Cardiac septum (tissue), 1 donor: ENCODE results near the gene NPFFR1. TPM values are rescaled to one million over a fixed set of nuclear protein-coding genes. Genes with fewer than 3 reads are reported as not detected.
"Not testable (repeated sequence)": the region's sequence is repeated elsewhere in the genome, so short reads cannot be mapped to it uniquely, and the experiment has no call there.

ENCODE experiments used
- DNase-seq: peaks from one replicate; pipeline ENCODE4 v3.0.0-alpha.2; 2020; ENCODE audit warnings: low spot score
- intact Hi-C: fragments of 100-400 bp; cut with DNase I; formaldehyde crosslinking; loops from one replicate; pipeline ENCODE4 v1.14.0; 2022
- total RNA-seq: library from RNA; stranded (reverse); fragmentation: NEBNext Ultra II Directional; extraction: Animal tissue kit (Norgen Biotek cat#: 25700); gene quantifications from one replicate; pipeline ENCODE4 v1.2.1, GENCODE V29; 2021
- donor health status: DM: no; HTN: no; CAD: no.

NPFFR1 gene
- total RNA-seq, 1 donor from 2014 or later, result not detected

DNA sequence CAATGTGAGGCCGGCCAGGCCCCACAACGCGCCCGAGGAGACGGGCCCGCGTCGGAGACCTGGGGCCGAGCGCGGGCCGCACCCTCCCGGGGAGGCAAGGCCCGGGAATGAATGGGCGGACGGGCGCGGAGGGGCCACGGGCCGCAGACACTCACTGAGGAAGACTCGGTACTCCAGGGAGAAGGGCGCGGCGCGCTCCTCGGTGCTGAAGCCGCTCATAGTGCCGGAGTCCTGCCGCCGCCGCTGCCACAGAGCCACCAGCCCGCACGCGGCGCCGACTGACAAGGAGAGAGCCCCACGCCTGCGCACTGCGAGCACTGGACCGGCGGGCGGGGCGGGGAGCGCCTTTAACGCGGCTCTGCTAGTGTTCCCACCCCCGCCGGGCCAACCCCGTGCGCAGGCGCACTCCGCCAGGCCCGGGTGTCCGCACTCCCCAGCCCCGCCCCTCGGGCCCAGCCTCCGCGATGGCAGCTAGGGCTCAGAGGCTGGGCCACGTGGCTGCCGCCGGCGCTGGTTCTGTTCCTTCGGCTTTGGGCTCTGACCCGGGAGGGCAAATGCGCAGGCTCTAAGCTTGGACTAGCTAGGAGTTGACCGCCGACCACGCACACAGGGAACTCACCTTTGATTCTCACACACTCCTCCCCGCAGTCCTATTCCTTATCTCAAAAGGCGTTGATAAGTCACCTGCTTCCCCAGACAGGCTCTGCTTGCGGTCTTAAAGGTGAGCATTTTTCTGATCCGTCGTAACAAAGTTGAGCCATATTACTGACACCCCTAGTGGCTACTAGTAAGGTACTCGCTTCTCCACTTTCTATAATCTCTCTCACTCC lies 50.5 kb downstream of the NPFFR1 start, which contains the start of gene PPA1:
Gene PPA1 (minus strand): TSS at position 321 of the 830 bp plus-strand sequence. CDS start 102 bp downstream, at position 219.
- intact Hi-C loops, result loop anchor here (5.0 kb wide), 2 partner anchors 114 to 149 kb away; partner anchors contain the start of gene LRRC20
- DNase-seq, result peak; percentile 99

- DNase-seq, result no peak
- intact Hi-C loops, result loop anchor here (5.0 kb wide), 2 partner anchors 115 to 150 kb away; partner anchors contain the start of gene LRRC20
Measured at GRCh38 chr10:70232859-70233108, 51.0 kb downstream of the NPFFR1 start.

- intact Hi-C loops, result loop anchor here (5.0 kb wide), 2 partner anchors 115 to 150 kb away; partner anchors contain the start of gene LRRC20
- DNase-seq, result no peak
Measured at GRCh38 chr10:70232155-70232858, 51.5 kb downstream of the NPFFR1 start.

DNA sequence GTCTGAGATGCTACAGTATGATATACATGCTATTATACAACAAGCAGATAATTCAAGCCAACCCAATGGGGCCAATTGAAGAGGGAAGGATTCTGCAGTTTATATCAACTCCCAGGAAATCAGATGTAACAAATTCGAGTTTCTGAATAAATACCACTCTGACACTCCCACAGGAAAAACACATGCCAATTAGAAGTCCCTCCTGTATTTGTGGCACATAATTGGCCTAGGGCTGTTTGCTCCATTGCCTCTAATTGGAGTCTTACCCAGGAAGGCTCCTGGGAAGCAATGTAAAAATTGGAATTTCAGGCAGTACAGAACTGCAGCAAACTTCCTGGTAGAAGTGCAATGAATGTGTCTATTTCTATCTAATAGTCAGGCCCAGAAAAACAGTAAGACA lies 55.3 kb downstream of the NPFFR1 start:
- intact Hi-C loops, result loop anchor here (10.0 kb wide), 1 partner anchor 46 kb away; no protein-coding TSS in a partner anchor
- no peak for DNase-seq

DNA sequence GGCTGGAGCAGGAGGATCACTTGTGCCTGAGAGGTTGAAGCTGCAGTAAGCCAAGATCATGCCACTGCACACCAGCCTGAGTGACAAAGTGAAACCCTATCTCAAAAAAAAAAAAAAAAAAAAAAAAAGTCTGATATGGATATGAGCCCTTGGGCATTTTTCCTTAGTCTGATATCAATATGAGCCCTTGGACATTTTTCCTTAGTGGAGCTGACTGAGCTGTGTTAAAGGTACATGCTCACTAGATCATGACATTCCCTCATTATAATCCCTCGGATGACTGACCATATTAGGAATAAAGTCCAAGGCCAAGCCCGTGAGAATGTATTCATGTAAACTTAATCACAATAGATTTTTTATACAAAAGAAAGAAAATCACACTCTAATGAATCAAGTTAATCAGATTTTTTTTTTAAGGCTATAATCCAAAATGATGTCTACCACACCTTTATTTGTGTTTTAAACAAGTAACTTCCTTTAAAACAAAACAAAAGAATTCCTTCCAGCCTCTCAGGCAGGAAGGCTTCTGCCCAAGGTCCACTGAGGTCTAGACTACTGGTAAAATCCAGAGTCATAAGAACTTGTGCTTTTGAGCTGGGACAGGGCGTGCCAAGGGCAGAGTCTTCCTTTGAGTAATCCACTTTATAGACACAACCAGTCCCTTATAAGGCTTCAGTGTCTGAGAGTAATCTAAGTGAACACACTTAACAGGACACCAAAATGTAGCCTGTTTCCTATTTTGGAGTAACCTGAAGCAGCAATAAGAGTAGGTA lies 56.1 kb downstream of the NPFFR1 start:
- intact Hi-C loops, result loop anchor here (10.0 kb wide), 1 partner anchor 47 kb away; no protein-coding TSS in a partner anchor
- DNase-seq, result no peak

DNA sequence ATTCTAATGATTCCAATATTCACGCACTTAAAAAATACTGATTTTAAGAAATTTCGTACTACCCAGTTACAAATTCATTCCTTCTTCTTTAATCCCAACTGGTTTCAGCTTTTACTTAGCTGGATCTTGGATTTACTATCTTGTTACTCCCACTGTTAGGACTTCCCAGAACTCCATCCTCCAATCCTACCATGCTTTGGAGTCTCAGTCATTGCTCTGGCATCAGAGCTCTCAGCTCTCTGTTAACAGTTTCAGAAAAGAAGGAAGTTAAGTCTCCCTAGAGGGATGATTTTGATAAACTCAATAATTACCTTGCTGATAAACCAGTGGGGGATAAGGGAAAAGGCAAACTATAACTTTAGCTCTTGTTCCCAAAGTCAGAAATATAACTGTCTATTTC lies 60.1 kb downstream of the NPFFR1 start:
- intact Hi-C loops, result loop anchor here (10.0 kb wide), 1 partner anchor 51 kb away; no protein-coding TSS in a partner anchor
- no peak for DNase-seq

DNA sequence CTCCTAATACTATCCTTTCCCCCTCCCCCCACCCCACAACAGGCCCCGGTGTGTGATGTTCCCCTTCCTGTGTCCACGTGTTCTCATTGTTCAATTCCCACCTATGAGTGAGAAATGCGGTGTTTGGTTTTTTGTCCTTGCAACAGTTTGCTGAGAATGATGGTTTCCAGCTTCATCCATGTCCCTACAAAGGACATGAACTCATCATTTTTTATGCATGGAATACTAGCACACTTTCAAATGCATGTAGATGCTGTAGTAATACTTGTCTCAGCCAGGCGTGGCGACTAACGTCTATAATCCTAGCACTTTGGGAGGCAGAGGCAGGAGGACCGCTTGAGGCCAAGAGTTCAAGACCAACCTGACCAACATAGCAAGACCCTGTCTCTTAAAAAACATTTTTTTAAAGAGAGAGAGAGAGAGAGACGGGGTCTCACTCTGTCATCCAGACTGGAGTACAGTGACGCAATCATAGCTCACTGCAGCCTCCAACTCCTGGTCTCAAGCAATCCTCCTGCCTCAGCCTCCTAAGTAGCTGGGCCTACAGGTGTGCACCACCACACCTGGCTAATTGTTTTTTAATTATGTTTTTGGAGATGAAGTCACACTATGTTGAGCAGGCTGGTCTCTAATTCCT lies 60.9 kb downstream of the NPFFR1 start:
- intact Hi-C loops, result loop anchor here (1.0 to 10.0 kb wide), 2 partner anchors 52 to 141 kb away; no protein-coding TSS in a partner anchor
- not testable (repeated sequence) for DNase-seq

DNA sequence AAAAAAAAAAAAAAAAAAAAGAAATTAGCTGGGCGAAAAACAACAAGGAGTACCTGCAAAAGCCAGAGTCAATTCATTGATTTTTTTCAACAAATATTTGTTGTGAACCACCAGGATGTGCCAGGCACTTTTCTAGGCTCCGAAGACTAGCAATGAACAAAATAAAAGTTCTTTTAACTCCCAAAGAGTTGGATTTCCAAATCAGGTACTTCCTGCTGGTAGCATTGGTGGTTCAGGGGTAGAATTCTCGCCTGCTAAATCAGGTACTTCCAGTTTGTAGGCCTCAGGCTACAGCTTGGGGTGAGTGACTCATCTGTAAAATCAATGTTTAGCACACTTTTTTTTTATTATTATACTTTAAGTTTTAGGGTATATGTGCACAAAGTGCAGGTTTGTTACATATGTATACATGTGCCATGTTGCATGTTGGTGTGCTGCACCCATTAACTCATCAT lies 61.4 kb downstream of the NPFFR1 start:
- no peak for DNase-seq
- intact Hi-C loops, result loop anchor here (1.0 to 10.0 kb wide), 2 partner anchors 52 to 142 kb away; no protein-coding TSS in a partner anchor

DNA sequence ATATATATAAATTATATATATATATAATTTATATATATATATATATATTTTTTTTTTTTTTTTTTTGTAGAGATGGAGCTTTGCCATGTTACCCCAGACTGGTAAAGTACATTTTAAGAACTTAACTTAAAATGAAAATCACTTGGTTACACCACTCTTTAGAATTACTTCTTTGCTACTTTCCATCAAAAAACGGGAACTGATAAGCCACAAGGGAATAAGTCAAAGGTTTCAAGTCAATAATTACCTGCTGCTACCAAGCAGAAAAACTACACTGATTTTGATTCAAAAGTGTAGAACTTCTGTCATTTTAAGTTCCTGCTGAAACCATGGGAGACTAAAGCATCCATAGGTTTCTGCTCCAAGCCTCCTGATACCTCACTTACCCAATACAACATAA lies 62.8 kb downstream of the NPFFR1 start:
- DNase-seq, result no peak
- intact Hi-C loops, result loop anchor here (10.0 kb wide), 1 partner anchor 54 kb away; no protein-coding TSS in a partner anchor

DNA sequence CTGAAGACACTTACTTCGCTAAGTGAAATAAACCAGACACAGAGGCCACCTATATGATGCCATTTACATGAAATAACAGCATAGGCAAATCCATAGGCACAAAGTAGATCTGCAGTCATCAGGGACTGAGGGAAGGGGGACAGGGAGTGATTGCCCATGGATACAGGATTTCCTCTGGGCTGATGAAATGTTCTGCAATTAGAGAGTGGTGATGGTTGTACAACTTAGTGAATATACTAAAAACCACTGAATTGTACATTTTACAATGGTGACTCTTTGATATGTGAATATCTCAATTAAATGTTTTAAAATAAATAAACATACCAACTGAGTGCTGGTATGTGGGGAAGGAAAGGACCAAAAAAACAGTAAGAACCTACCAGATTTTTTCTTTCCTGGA lies 70.9 kb downstream of the NPFFR1 start:
- no peak for DNase-seq
- intact Hi-C loops, result no loop called here

DNA sequence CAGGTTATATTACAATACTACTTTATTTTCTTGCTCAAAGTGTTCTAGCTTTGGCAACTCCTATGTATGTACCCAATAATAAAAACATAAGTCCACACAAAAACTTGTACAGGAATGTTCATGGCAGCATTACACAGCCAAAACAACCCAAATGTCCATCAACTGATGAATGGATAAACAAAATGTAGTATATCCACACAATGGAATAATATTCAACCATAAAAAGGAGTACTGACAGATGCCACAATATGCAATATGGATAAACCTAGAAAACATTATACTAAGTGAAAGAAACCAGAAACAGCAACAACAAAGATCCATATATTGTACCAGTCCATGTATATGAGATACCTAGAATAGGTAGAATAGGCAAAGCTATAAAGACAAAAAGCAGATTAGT lies 71.5 kb downstream of the NPFFR1 start:
- intact Hi-C loops, result no loop called here
- no peak for DNase-seq

DNA sequence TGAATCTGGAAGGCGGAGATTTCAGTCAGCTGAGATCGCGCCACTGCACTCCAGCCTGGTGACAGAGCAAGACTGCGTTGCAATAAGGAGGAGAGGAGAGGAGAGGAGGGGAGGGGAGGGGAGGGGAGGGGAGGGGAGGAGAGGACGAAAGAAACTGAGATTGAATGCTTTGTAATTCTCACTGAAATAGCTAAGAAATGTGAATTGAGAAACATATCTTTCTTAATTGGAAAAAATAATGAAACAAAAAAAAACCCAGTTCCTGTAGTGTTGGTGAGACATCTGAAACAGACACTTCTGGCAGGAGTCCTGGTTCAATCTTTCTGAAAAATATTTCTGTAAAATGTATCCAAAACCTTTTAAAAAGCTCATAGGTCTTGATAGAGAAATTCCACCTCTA lies 77.0 kb downstream of the NPFFR1 start:
- DNase-seq, result no peak
- intact Hi-C loops, result no loop called here

DNA sequence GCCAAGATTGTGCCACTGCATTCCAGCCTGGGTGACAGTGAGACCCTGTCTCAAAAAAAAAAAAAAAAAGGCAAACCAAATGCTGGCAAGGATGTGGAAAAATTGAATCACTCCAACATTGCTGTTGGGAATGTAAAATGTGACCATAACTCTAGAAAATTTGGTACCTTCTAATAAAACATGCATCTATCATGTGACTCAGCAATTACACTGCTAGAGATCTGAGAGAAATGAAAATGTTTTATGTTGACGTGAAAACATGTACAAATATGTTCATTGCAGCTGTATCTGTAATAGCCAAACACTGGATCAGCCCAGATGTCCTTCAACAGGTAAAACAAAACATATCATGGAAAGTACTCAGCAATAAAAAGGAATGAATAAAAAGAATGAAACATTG lies 82.7 kb downstream of the NPFFR1 start:
- intact Hi-C loops, result no loop called here
- DNase-seq, result no peak

GRCh38 chr10:70198696-70199466 lies 84.9 kb downstream of the NPFFR1 start:
- intact Hi-C loops, result no loop called here
- no peak for DNase-seq
